ENCODE measurements around the gene ASB2.

Gene ASB2

DNA sequence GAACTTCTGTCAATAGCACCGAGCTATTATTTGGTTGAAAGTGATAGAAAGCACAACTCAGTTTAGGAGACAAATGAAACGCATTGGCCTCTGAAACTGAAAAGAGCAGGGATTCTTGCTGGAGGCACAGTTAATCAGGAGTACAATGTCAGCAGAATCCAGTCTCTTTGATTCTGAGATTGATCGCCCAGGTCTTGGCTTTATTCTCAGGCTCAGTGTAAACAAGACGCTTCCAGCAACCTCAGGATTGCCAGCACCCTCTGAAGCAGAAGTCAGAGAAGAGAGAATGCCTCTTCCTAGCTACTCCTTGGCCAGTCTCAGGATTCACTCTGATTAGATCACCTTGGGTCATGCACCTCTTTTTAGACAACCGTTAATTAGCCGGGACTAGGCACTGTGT lies 38.0 kb upstream of the ASB2 start:
- no peak overlapping the region for H3K4me3 ChIP-seq (ENCODE audit: low read depth, low read length)
- no peak for DNase-seq (ENCODE audit: low read depth, low spot score)
- TF ChIP-seq, protein P1, sequence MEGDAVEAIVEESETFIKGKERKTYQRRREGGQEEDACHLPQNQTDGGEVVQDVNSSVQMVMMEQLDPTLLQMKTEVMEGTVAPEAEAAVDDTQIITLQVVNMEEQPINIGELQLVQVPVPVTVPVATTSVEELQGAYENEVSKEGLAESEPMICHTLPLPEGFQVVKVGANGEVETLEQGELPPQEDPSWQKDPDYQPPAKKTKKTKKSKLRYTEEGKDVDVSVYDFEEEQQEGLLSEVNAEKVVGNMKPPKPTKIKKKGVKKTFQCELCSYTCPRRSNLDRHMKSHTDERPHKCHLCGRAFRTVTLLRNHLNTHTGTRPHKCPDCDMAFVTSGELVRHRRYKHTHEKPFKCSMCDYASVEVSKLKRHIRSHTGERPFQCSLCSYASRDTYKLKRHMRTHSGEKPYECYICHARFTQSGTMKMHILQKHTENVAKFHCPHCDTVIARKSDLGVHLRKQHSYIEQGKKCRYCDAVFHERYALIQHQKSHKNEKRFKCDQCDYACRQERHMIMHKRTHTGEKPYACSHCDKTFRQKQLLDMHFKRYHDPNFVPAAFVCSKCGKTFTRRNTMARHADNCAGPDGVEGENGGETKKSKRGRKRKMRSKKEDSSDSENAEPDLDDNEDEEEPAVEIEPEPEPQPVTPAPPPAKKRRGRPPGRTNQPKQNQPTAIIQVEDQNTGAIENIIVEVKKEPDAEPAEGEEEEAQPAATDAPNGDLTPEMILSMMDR (IDR thresholded peaks at IDR 0.05; ENCODE audit: insufficient read depth, low read length, missing control alignments): no peak
- ChIA-PET POLR2A (no interaction called here), CTCF (interaction anchor here (1.5 to 3.3 kb wide), 3 partner anchors 10 to 122 kb away, joined by 4 to 13 read pairs (median 5); no protein-coding TSS in a partner anchor)

DNA sequence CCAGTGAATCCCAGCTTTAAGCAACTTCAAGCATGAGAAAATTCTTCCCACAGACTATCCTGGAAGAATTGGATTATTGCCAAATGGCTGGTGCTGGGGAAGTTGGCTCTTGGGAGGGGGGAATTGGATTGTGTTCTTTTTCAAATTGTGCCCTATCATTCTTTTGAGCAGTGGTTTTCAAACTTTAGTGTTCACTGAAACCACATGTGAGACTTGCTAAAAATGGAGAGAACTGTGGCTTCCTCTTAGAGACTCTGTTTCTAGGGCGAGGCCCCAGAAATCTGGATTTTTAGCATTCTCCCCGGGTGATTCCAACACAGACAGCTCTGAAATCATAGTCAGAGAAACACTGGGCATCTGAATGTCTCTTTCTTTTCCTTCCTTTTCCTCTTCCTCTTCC lies 35.4 kb upstream of the ASB2 start:
- H3K4me3 ChIP-seq (ENCODE audit: low read depth, low read length): no peak overlapping the region
- no peak for DNase-seq (ENCODE audit: low read depth, low spot score)
- TF ChIP-seq, protein P1 (IDR thresholded peaks at IDR 0.05; ENCODE audit: insufficient read depth, low read length, missing control alignments): no peak
- POLR2A ChIA-PET: interaction anchor here (0.8 kb wide), 1 partner anchor 27 kb away, joined by 4 read pairs; no protein-coding TSS in a partner anchor
- CTCF ChIA-PET: interaction anchor here (0.9 to 6.9 kb wide), 9 partner anchors 9 to 125 kb away, joined by 3 to 48 read pairs (median 5); no protein-coding TSS in a partner anchor

DNA sequence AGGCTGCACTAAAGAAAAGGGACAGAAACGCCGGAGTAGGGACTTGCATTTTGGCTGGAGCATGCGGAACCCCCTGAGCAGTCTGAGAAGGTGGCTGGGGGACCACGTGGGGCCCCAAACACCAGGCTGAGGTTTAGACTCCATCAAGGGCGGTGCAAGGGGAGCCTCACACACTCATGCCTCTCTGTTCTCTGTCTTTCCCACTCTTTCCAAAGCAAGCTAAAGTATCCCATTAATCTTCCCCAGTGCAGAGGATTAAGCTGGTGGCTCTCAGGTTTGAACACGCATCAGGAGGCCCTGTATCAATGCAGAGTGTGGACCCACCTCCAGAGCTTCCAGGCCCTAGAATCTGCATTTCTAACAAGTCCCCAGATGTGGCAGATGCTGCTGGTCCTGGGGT lies 34.3 kb upstream of the ASB2 start:
- ChIA-PET POLR2A (no interaction called here), CTCF (interaction anchor here (0.9 to 6.9 kb wide), 8 partner anchors 8 to 126 kb away, joined by 3 to 48 read pairs (median 6); no protein-coding TSS in a partner anchor)
- TF ChIP-seq, protein P1 (IDR thresholded peaks at IDR 0.05; ENCODE audit: insufficient read depth, low read length, missing control alignments): no peak
- no peak overlapping the region for H3K4me3 ChIP-seq (ENCODE audit: low read depth, low read length)
- no peak for DNase-seq (ENCODE audit: low read depth, low spot score)

DNA sequence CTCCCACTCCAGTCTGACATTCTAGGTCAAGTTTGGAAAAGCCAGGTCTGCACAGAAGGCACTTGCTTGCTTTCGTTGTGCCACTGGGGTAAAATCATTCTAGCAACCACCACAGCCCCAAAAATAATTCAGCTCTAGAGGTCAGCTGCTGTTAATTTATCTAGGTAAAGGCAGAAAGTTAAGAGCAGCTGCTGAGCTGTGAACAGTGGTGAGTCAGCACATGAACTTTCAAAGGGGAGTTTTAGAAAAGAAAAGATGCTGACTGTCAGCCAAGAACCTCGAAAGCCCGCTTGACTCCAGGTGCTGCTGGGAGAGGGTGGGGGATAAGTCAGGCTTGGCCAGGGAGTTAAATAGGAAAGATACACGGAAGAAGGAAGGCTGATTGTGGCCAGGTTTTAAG lies 33.4 kb upstream of the ASB2 start:
- ChIA-PET POLR2A (no interaction called here), CTCF (interaction anchor here (1.0 to 6.9 kb wide), 5 partner anchors 70 to 171 kb away, joined by 3 to 48 read pairs (median 4); no protein-coding TSS in a partner anchor)
- no peak for DNase-seq (ENCODE audit: low read depth, low spot score)
- no peak overlapping the region for H3K4me3 ChIP-seq (ENCODE audit: low read depth, low read length)
- TF ChIP-seq, protein P1 (IDR thresholded peaks at IDR 0.05; ENCODE audit: insufficient read depth, low read length, missing control alignments): no peak

DNA sequence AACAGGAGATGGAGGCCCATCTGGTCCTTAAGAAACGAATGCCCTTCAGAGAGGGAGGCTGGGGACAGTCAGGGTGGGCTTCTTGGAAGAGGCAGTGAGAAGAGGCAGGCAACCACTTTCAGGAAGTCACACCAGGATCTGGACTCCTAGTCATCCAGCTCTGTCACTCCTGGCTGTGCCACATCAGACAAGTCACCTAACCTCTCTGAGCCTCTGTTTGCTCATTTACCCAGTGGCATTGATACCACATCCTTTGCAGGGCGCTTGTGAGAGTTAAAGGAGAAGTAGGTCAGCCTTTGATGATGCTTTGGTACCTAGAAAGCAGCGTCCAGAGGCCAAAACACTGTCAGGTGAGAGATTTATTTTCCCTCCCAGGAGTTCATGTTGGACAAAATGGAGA lies 31.9 kb upstream of the ASB2 start:
- ChIA-PET CTCF (interaction anchor here (1.2 to 6.9 kb wide), 2 partner anchors 28 to 68 kb away, joined by 3 to 48 read pairs; no protein-coding TSS in a partner anchor), POLR2A (no interaction called here)
- TF ChIP-seq, protein P1 (IDR thresholded peaks at IDR 0.05; ENCODE audit: insufficient read depth, low read length, missing control alignments): no peak
- H3K4me3 ChIP-seq (ENCODE audit: low read depth, low read length): no peak overlapping the region
- DNase-seq (ENCODE audit: low read depth, low spot score): no peak

DNA sequence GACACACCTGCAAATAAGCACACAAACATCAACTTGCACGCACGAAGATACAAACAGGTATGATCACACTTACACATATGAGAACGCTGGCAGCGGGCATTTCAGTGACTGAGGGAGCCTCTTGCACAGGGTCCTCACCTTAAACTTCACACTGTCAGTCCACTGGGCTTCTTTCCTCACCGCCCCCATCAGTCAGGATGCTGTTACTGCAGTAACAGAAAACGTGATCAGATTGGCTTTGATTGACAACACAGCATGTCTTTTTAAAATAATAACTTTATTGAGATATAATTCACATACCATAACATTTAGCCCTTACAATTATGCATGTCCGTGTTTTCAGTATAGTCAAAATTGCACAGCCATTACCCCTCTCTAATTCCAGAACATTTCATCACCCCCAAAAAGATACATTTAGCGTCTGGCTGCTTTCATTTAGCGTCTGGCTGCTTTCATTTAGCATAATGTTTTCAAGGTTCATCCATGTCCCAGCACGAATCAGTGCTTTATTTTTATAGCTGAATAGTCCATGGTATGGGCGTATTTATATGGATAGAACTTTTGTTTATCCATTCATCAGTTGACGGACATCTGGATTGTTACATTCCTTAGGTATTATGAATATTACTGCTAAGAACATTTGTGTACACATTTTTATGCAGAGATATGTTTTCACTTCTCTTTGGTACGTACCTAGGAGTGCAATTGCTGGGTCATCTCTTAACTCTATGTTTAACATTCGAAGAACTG lies 29.1 kb upstream of the ASB2 start:
- POLR2A ChIA-PET: no interaction called here
- no peak for DNase-seq (ENCODE audit: low read depth, low spot score)
- H3K4me3 ChIP-seq (ENCODE audit: low read depth, low read length): no peak overlapping the region
- TF ChIP-seq, protein P1 (IDR thresholded peaks at IDR 0.05; ENCODE audit: insufficient read depth, low read length, missing control alignments): peak; percentile 45
- CTCF ChIA-PET: interaction anchor here (0.6 to 12.0 kb wide), 12 partner anchors 9 to 351 kb away, joined by 3 to 472 read pairs (median 4); partner anchors contain the start of gene IFI27L2

Data from AG04449 (cell line).